Neural cell (in vitro differentiated cells): ENCODE results near the gene SH3BP4.

ENCODE experiments used
- EZH2 ChIP-seq: fragments of 200-600, 300-800 bp; shearing (Covaris generic), sonication (generic); IDR thresholded peaks from 2 replicates; pipeline ENCODE4 v1.6.1; 2014; ENCODE audit warnings: antibody characterized with exemption, low read length, borderline replicate concordance, mild to moderate bottlenecking; ENCODE audit not compliant: insufficient read depth, poor library complexity, severe bottlenecking
- POLR2AphosphoS5 ChIP-seq: IDR thresholded peaks from 2 replicates; pipeline ENCODE4 v1.6.1; 2012
- TF ChIP-seq, protein P1 (sequence below): fragments of 450-650 bp; IDR thresholded peaks from 2 replicates; pipeline ENCODE4 v1.5.1; 2014; ENCODE audit warnings: antibody characterized with exemption, mild to moderate bottlenecking, moderate library complexity; ENCODE audit not compliant: poor library complexity, severe bottlenecking
- TF ChIP-seq, protein P2 (sequence below): IDR thresholded peaks from 2 replicates; pipeline ENCODE4 v1.6.1; 2012; ENCODE audit warnings: borderline replicate concordance

DNA sequence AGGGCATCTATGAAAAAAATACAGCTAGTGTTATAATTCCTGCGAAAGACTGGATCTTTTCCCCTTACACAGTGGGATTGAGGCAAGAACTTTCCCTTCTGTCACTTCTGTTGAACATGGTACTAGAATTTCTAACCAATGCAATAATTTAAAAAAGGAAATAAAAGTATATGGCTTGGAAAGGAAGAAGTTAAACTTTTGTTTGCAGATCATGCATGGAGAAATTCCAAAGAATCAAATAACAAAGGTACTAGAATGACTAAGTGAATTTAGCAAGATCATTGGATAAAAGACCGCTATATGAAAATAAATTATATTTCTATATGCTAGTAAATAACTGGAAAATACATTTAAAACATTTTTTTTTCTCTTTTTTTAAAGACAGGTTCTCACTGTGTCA lies 31.0 kb upstream of the SH3BP4 start:
- TF ChIP-seq, protein P1, sequence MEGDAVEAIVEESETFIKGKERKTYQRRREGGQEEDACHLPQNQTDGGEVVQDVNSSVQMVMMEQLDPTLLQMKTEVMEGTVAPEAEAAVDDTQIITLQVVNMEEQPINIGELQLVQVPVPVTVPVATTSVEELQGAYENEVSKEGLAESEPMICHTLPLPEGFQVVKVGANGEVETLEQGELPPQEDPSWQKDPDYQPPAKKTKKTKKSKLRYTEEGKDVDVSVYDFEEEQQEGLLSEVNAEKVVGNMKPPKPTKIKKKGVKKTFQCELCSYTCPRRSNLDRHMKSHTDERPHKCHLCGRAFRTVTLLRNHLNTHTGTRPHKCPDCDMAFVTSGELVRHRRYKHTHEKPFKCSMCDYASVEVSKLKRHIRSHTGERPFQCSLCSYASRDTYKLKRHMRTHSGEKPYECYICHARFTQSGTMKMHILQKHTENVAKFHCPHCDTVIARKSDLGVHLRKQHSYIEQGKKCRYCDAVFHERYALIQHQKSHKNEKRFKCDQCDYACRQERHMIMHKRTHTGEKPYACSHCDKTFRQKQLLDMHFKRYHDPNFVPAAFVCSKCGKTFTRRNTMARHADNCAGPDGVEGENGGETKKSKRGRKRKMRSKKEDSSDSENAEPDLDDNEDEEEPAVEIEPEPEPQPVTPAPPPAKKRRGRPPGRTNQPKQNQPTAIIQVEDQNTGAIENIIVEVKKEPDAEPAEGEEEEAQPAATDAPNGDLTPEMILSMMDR: no peak
- TF ChIP-seq POLR2AphosphoS5 (no peak), EZH2 (no peak)
- TF ChIP-seq, protein P2, sequence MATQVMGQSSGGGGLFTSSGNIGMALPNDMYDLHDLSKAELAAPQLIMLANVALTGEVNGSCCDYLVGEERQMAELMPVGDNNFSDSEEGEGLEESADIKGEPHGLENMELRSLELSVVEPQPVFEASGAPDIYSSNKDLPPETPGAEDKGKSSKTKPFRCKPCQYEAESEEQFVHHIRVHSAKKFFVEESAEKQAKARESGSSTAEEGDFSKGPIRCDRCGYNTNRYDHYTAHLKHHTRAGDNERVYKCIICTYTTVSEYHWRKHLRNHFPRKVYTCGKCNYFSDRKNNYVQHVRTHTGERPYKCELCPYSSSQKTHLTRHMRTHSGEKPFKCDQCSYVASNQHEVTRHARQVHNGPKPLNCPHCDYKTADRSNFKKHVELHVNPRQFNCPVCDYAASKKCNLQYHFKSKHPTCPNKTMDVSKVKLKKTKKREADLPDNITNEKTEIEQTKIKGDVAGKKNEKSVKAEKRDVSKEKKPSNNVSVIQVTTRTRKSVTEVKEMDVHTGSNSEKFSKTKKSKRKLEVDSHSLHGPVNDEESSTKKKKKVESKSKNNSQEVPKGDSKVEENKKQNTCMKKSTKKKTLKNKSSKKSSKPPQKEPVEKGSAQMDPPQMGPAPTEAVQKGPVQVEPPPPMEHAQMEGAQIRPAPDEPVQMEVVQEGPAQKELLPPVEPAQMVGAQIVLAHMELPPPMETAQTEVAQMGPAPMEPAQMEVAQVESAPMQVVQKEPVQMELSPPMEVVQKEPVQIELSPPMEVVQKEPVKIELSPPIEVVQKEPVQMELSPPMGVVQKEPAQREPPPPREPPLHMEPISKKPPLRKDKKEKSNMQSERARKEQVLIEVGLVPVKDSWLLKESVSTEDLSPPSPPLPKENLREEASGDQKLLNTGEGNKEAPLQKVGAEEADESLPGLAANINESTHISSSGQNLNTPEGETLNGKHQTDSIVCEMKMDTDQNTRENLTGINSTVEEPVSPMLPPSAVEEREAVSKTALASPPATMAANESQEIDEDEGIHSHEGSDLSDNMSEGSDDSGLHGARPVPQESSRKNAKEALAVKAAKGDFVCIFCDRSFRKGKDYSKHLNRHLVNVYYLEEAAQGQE: no peak
